Measurements from ENCODE around the gene CYTH2. TPM values are rescaled to one million over a fixed set of nuclear protein-coding genes. Genes with fewer than 3 reads are reported as not detected.
A peak's percentile ranks its signal among the peaks of the same experiment; 100 is the strongest.
"Not testable (repeated sequence)": the region's sequence is repeated elsewhere in the genome, so short reads cannot be mapped to it uniquely, and the experiment has no call there.

The CYTH2 gene
- total RNA-seq, 1 donor from 2014 or later: 69.9 TPM

DNA sequence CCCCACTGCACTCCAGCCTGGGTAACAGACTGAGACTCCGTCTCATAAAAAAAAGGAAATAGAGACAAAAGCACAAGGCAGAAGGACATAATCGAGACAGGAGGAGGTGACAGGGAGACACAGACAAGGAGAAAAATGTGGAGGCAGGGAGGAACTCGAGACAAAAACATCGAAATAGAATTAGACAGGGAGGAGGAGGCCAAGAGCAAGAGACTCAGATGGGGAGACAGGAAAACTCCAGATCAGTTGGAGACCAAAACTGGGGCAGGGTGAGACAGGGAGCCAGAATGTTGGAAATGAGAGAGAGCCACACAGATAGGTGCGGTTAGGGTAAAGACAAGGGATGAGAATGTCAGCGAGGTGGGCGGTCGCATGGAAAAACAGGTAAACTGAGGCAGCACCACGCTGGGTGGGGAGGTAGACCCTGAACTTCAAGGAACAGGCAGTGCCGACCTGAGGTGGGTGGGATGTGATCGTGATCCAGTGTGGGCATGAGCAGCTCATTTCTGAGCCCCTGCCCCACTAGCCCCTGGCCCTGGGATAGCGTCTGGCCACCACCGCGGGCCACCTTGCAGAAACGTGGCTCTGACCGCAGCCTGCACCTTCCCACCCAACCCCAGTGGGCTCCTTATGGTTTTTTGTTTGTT, 15.2 kb downstream of the CYTH2 start:
- H3K36me3 Mint-ChIP-seq (ENCODE audit: low read depth): peaks cover 6% of the 10 kb centered on the region

DNA sequence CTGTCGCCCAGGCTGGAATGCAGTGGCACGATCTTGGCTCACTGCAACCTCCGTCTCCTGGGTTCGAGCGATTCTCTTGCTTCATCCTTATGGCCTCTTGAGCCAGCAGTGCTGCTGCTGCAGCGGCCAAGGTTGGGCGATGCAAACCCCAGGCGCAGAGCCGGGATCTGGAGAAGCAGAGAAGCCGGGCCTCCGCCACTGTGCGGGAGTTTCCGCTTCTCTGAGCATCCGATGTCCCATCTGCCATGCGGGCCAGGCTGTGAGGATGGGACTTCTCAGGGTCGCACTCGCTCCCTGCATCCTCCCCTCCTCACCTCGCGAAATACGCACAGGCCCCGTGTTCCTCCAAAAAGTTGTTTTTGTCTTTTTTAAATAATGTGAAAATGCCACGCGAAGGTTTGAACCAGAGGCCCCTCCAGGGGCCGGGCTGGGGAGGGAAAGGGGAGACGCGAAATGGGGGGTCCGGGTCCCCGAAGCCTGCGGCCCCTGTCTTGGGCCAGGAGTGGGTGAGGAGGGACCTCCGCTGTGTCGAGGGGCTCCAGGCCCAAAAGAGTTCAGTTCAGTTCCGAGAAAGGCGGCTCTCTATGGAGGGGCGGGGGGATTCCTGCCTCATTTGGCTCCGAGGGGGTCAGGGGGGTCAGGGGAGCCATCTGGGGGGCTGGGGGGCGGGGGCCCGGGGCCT, 15.9 kb downstream of the CYTH2 start:
- Mint-ChIP-seq H3K4me3 (ENCODE audit: unreplicated experiment) (no peak overlapping the region), H3K27me3 (ENCODE audit: low read depth) (no peaks in the 10 kb centered on the region), H3K4me1 (ENCODE audit: low read depth) (peaks cover 53% of the 10 kb centered on the region), H3K9me3 (ENCODE audit: low read depth) (no peaks in the 10 kb centered on the region), H3K36me3 (ENCODE audit: low read depth) (peaks cover 4% of the 10 kb centered on the region), H3K27ac (ENCODE audit: unreplicated experiment) (no peak overlapping the region)
- TF ChIP-seq, protein P1, sequence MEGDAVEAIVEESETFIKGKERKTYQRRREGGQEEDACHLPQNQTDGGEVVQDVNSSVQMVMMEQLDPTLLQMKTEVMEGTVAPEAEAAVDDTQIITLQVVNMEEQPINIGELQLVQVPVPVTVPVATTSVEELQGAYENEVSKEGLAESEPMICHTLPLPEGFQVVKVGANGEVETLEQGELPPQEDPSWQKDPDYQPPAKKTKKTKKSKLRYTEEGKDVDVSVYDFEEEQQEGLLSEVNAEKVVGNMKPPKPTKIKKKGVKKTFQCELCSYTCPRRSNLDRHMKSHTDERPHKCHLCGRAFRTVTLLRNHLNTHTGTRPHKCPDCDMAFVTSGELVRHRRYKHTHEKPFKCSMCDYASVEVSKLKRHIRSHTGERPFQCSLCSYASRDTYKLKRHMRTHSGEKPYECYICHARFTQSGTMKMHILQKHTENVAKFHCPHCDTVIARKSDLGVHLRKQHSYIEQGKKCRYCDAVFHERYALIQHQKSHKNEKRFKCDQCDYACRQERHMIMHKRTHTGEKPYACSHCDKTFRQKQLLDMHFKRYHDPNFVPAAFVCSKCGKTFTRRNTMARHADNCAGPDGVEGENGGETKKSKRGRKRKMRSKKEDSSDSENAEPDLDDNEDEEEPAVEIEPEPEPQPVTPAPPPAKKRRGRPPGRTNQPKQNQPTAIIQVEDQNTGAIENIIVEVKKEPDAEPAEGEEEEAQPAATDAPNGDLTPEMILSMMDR (IDR thresholded peaks at IDR 0.05): no peak
- DNase-seq (ENCODE audit: low spot score): no peak

More for the DNA sequence above, 15.2 kb downstream of the CYTH2 start:
- TF ChIP-seq, protein P1 (IDR thresholded peaks at IDR 0.05): no peak
- peaks cover 47% of the 10 kb centered on the region for H3K4me1 Mint-ChIP-seq (ENCODE audit: low read depth)
- no peaks in the 10 kb centered on the region for H3K9me3 Mint-ChIP-seq (ENCODE audit: low read depth)
- no peak for DNase-seq (ENCODE audit: low spot score)
- H3K4me3 Mint-ChIP-seq (ENCODE audit: unreplicated experiment): no peak overlapping the region
- H3K27me3 Mint-ChIP-seq (ENCODE audit: low read depth): no peaks in the 10 kb centered on the region
- no peak overlapping the region for H3K27ac Mint-ChIP-seq (ENCODE audit: unreplicated experiment)

DNA sequence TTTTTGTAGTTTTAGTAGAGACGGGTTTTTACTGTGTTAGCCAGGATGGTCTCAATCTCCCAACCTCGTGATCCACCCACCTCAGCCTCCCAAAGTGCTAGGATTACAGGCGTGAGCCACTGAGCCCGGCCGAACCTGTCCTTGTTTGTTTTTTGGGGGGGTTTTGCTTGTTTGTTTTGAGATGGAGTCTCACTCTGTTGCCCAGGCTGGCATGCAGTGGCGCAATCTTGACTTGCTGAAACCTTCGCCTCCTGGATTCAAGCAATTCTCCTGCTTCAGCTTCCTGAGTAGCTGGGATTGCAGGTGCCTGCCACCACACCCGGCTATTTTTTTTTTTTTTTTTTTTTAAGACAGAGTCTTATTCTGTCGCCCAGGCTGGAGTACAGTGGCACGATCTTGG, 17.5 kb downstream of the CYTH2 start:
- DNase-seq (ENCODE audit: low spot score); H3K27ac Mint-ChIP-seq (ENCODE audit: unreplicated experiment); H3K4me3 Mint-ChIP-seq (ENCODE audit: unreplicated experiment); H3K9me3 Mint-ChIP-seq (ENCODE audit: low read depth); H3K36me3 Mint-ChIP-seq (ENCODE audit: low read depth); H3K27me3 Mint-ChIP-seq (ENCODE audit: low read depth): not testable (repeated sequence)
- peaks cover 57% of the 10 kb centered on the region for H3K4me1 Mint-ChIP-seq (ENCODE audit: low read depth)

DNA sequence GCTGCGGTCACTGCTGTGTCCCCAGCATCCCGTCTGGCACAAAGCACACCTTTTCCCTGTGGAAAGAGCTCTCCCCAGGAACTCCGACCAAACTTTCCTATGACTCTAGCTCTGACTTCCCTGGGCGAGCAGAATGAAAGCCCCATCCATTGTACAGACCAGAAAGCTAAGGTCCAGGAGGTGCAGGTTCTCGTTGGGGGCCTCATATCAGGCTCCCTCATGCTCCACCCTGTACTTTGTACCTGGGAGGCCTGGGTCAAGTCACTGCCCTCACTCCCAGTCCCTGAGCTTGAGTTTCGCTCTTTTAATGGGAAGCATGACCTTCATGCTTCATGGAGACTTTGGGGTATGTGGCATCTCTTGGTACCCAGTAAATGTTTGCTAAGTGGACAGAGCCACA, 18.4 kb downstream of the CYTH2 start:
- no peak overlapping the region for H3K4me3 Mint-ChIP-seq (ENCODE audit: unreplicated experiment)
- H3K36me3 Mint-ChIP-seq (ENCODE audit: low read depth): no peaks in the 10 kb centered on the region
- peaks cover 2% of the 10 kb centered on the region for H3K27me3 Mint-ChIP-seq (ENCODE audit: low read depth)
- no peaks in the 10 kb centered on the region for H3K9me3 Mint-ChIP-seq (ENCODE audit: low read depth)
- peaks cover 55% of the 10 kb centered on the region for H3K4me1 Mint-ChIP-seq (ENCODE audit: low read depth)
- no peak for DNase-seq (ENCODE audit: low spot score)
- TF ChIP-seq, protein P1 (IDR thresholded peaks at IDR 0.05): no peak
- peak overlapping the region; percentile 95 for H3K27ac Mint-ChIP-seq (ENCODE audit: unreplicated experiment)

DNA sequence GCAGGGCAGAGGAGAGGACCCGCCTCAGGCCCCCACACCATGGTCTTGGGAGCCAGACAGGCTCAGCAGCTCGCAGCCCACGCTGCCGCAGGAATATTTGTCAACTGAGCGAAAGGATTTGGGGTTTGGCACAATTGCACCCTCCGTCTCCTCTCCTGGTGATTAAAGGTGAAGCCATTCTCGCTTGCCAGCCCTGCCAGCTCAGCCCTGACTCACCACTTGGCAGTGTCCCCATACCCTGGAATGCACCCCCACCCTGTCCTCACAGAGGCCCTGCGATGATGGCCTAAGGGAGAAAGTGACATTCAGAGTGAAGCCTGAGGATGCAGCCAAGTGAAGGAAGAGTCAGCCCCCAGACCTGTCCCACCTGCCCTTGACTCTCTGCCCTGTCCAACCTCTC, 18.8 kb downstream of the CYTH2 start:
- Mint-ChIP-seq H3K4me3 (ENCODE audit: unreplicated experiment) (peak overlapping the region; percentile 33), H3K27me3 (ENCODE audit: low read depth) (peaks cover 4% of the 10 kb centered on the region), H3K36me3 (ENCODE audit: low read depth) (no peaks in the 10 kb centered on the region), H3K4me1 (ENCODE audit: low read depth) (peaks cover 58% of the 10 kb centered on the region), H3K27ac (ENCODE audit: unreplicated experiment) (peak overlapping the region; percentile 95), H3K9me3 (ENCODE audit: low read depth) (no peaks in the 10 kb centered on the region)
- TF ChIP-seq, protein P1 (IDR thresholded peaks at IDR 0.05): no peak
- DNase-seq (ENCODE audit: low spot score): no peak

DNA sequence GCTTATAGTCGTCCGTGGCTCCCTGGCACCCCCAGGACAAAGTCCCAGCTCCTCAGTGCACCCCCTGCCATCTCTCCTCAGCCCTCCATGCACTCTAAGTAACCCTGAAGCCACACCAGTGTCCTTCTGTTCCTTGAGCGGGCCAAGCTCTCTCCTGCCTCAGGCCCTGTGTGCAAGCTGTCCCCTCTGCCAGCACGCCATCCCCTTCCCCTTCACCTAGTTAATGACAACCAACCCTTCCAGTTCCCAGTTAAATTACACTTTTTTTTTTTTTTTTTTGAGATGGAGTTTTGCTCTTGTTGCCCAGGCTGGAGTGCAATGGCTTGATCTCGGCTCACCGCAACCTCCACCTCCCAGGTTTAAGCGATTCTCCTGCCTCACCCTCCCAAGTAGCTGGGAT, 19.3 kb downstream of the CYTH2 start:
- H3K4me1 Mint-ChIP-seq (ENCODE audit: low read depth): peaks cover 57% of the 10 kb centered on the region
- not testable (repeated sequence) for H3K27me3 Mint-ChIP-seq (ENCODE audit: low read depth); H3K9me3 Mint-ChIP-seq (ENCODE audit: low read depth); H3K36me3 Mint-ChIP-seq (ENCODE audit: low read depth); DNase-seq (ENCODE audit: low spot score)
- H3K4me3 Mint-ChIP-seq (ENCODE audit: unreplicated experiment): peak overlapping the region; percentile 33
- peak overlapping the region; percentile 95 for H3K27ac Mint-ChIP-seq (ENCODE audit: unreplicated experiment)
